GM18870 (cell line): ENCODE measurements around the gene RNF41.
"Not testable (repeated sequence)": the region's sequence is repeated elsewhere in the genome, so short reads cannot be mapped to it uniquely, and the experiment has no call there.

ENCODE experiments used
- ATAC-seq: cut with Tn5 transposase; IDR thresholded peaks from one replicate; pipeline ENCODE4 v1.9.1; 2021; ENCODE audit warnings: moderate library complexity; ENCODE audit not compliant: unreplicated experiment

Gene RNF41

DNA sequence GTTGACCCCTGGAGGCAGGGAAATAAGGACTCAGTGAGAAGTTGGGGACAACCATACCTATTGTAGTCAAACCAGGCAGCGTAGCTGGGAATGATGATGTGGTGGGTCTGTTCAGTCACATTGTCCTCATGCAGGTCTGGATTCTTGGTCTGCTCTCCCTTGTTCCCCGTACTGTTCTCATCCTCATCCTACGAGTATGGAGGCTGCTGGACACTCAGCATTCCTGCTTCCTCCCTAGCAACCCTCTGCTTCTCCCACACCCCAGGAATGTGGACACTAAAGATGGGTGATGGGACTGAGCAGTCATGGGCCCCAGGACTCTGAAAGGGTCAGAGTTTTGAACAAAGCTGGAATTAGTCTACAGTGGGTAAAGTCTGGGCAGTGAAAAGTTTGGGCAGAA lies 43.4 kb downstream of the RNF41 start:
- no peak for ATAC-seq

DNA sequence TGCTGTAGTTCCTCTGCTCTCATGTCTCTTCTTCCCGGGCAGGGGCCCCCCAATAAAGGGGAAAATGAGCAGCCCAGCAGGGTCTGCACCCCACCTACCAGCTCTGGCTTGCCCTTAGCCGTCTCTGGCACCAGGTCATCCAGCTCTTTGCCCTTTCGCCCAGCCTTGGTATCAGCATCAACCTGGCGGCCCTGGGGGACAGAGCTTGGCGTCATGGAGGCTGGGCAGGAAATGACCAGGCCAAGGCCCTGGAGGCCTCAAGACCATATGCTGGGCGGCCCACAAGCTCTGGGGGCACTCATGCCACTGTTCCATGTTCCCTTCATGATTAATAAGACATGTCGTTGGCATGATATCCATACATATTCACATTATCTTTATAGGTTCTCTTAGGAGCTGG lies 48.9 kb downstream of the RNF41 start:
- ATAC-seq = no peak

DNA sequence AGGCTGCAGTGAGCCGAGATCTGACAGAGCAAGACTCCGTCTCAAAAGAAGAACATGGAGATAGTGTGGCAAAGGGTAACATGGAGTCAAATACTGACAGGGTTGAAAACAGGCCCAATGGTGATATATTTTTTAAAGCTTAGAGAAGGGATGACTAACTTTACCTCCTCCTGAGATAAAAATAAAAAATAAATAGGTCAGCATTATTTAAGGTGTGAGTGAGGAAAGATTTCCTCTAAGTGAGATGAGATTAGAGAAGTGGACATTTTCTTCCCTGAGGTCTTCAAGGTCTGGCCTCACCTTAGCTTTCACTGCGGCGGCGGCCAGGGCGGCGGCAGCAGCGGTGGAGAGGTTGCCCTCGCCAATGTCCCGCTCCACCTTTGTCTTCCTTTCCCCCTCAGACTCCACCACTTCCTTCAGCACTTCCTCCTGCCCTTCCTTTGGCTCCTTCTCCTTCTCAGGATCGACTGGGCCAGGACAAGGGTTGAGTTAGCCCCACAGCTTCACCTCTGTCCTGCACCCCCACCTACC lies 52.4 kb downstream of the RNF41 start:
- ATAC-seq = no peak

DNA sequence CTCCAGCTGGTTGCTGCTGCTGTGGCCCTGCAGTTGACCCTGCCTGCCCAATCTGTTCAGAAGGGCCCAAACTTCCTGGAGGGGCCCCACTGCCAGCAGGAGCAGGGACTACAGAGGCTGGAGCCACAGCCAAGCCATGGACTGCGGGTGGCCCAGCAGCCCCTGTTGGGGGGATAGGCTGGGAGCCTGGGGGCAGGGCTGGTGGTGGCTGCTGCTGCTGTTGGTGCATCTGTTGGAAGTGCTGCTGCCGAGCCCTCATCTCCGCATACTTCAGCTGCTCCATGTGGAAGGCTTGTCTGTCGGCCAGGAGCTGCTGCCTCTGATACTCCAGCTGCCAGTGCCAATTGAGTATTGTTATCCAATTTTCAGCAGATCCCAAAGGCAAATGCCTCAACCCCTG lies 56.4 kb downstream of the RNF41 start:
- ATAC-seq = no peak

DNA sequence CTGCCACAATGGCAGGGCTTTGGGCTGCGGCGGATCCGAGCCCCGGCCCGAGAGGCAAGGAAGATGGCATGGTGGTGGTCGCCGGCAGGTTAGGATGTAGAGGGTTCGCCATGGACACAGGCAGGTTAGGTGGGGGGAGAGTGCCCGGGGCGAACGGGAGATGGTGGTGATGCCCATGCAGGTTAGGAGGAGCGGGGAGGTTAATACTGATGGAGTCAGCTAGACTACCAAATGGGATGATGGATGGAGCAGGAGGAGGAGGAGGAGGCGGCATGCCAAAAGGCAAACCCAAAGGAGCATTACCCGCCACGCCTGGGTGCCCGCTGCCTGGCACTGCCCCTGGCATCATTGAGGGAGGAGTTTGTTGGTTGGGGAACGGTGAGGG lies 57.4 kb downstream of the RNF41 start:
- no peak for ATAC-seq

DNA sequence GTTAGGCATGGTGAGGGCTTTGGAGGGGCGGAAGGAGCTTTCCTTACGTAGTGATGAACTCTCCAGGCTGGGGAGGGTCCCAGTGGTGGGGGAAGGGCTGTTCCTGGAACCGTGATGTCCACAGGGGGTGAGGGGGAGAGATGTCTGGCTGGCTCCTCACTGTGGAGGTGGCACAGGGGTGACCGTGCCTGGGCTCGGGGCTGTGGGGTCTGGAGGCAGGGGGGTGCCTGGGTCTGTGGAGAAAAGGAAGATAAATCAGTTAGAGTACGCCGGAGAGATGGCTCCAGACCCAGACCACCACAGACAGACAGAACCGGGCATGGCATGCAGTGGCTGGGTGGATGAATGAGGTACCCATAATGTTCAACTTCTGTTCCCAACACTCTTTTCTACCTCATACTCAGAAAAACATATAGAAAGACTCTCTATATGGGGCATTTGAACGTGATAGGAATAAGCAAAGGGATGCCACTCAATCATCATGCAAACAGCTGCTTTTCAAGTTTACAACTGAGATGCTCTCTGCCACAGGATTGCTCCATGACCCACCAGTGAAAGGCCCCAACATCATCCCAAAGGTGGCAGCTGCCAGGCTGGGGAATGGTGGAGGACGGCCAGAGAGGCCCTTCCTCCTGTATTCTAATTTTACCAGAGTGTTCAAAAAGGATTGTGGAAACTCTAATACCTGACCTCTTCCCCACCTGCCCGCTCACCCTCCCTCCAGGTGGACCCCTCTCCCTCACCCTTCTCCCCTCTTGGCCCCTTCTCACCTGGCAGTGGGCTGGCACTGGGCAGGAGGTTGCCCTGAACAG lies 58.0 kb downstream of the RNF41 start:
- no peak for ATAC-seq

DNA sequence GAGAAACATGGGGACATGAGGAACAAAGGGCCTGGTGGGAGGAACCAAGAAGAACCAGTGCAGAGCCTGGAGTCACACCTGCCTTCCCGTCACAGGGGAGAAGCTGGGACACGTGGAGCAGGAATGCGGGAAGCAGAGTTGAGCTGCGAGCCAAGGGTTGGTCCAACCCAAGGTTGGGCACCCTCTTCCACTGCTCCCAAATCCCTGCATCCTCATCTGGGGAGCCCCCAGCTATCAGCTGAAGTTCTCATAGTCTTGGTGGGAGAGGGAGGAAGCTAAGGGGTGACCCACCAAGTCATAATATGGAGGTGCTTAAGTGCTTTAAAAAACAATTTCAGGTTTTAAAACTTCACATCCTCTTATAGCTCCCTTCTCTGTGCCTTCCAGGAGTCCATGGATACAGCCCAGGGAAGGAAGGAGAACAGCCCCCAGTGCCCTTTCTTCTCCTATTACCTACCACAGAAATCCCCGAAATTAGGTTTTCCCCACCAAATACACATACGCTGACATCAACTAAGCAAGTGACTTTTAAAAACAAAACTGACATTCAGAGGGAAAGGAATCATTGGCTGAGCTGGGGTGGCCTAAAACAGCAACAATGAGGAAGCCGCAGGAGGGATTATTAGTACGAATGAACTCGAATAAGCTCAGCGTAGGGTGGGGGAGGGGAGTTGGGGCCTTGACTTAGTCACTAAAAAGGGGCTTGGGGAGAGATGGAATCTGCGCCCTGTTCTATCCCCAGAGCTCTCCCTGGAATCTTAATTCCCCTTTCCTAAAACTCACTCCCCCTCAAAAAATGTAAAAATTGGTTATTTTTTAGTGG lies 59.0 kb downstream of the RNF41 start:
- ATAC-seq = no peak

DNA sequence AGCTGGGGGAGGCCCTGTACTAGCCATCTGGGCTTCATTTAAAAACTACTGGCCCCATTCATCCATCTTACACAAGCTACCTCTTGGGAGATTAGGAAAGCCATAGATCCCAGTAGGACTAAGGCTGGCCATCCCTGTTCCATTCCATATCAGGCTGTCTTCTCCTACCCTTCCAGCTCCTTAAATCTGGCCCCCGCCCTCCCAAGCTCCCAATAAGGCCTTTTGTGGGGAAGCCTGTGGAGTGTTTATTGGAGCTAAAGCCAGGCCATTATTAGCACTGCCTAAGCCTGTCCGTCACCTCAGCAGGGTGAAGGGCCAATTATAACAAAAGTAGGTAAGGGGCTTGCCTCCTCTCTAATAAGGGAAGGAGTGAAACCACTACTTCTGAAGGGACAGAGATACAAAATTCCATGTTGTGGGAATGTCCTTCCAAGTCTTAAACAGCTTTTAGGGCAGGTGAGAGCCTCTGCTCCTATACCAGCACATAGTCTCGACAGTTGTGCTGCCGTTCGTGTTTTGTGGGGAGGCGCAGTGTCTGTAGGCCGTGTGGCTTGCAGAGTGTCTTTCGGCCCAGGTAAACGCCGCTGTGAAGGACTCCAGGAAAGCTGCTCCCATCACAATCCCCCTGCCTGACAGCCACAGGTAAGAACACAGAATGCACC lies 59.9 kb downstream of the RNF41 start:
- no peak for ATAC-seq

DNA sequence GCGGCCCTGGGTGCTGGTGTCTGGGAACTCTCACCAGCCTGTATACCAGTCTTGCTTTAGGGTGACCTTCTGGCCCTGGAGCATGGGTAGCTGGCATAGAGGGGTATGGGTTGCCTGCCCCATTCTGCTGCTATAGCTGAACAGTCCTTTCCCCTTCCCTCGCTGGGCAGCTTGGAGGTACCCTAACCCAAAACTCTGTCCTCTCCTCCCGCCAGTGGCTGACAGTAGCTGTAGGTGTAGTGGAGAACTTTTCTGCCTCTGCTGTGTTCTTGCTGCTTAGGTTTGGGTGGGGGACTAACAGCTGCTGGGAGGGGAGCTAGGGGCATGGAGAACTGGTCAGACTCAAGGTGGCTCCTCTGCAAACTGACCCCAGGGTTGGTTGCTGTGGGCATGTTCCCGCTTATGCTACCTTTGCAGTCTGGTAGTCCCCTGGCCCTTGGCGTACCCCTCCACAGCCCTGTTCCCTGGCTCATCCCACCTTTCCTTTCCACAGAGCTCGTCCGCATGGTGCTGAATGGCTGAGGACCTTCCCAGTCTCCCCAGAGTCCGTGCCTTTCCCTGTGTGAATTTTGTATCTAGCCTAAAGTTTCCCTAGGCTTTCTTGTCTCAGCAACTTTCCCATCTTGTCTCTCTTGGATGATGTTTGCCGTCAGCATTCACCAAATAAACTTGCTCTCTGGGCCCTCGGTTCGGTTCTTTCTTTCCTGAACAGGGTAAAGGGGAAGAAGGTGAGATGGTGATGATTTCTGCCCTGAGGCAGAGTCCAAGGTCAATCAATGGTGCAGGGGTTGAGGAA lies 60.6 kb downstream of the RNF41 start:
- no peak for ATAC-seq

DNA sequence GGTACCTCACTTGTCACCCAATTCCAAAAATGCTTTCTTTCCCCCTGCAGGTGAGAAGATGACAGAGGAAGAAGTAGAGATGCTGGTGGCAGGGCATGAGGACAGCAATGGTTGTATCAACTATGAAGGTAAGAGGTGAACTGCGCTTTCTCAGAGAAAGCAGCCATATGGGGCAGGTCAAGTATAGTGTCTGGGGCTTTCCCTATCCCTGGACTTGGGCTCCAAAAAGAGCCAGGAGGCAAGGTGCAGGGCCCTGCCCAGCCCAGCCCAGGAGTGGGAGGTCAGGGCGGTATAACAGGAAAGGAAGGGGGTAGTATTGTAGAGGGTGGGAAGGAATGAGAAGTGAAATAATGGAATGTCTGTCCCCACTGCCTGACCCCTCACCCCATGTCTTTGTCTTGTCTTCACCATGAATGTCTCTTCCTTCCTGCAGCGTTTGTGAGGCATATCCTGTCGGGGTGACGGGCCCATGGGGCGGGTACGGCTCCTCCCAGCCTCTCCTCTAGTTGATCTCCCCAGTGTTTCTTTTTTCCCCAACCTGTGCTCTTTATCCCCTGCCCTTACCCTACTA lies 61.4 kb downstream of the RNF41 start:
- ATAC-seq = no peak

DNA sequence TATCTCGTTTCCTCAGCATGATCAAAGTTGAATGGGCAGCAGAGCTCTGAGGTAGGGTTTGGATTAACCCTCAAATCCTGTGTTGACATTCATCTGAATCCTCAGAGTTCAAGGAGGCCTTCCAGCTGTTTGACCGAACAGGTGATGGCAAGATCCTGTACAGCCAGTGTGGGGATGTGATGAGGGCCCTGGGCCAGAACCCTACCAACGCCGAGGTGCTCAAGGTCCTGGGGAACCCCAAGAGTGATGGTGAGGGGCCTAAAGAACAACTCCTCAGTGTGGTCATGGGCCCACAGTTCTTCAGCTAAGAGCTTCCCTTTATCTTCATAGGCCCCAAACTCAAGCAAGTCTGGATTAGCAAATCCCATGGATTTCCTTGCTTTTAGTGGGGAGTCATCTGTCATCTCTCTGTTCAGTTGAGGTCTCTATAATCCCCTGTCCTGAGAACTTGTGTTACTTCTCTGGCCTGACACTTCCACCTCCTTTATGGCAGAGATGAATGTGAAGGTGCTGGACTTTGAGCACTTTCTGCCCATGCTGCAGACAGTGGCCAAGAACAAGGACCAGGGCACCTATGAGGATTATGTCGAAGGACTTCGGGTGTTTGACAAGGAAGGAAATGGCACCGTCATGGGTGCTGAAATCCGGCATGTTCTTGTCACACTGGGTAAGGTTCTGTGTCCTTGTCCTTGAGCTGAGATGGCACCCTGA lies 62.1 kb downstream of the RNF41 start:
- ATAC-seq = no peak

DNA sequence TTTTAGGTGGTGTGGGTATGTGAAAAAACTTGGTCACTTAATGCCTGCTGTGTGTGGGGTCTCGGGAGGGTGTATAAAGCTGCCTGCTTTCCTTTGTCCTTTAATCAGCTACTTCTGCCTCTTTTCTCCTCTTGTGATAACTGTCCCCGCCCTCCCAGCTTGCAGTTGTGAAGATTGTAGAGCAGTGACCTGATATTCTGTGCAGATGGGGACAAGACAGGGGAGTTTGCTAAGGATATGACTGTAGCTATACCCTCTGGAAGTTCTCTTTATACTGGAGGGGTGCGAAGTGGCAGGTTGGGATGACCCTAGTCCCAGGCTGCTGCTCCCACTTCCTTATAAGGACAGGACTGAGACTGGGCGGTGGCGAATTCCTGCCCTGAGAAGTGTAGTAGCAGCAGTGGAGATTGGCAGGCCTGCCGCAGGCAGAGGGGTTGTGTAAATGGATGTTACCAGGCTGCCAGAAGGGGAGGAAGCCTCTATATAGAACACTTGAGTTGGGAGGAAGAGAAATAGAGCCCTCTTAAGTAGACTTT lies 62.7 kb downstream of the RNF41 start:
- ATAC-seq = no peak

DNA sequence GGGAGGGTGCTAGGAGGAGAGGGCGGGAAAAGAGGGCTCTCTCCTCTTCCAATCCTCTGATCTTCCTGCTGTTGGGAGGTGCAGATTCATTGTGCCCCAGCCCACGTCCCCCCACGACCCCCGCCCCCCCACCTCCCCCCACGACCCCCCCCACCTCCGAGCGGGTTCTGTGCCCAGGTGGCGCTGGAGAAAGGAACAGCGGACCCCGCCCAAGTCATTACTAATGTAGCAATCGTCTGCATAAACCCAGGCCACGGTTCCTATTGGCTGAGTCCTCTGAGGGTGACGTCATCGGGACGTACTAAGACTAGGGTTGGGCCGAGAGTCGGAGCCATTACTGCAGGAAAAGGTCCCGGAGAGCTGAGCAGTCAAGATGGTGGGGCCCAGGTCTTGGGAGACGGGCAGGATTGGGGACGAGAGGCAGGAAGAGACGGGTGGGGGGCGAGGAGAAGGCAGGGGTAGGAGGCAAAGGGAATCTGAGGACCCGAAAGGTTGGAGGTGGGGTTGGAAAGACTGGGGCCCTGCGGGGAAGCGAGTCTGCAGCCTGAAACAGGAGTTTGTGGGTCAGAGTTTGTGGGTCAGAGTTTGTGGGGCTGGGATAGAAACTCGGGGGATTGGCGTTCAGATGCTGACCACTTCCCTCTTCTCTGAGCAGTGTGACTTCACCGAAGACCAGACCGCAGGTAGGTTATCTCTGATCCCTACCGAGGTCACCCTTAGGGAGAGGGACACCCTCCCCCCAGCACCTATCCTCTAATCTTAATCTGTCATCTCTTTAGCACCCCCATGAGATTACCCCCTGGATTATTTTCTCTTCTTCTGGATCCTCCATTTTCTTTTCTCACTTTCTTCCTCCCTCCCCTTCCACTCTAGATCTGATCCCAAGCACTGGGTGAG lies 63.4 kb downstream of the RNF41 start, which contains the start of gene MYL6:
Gene MYL6, plus strand, starts transcription at position 331 of the 897 bp plus-strand sequence. Its CDS starts 43 bp downstream, at position 374.
- peak; percentile 75 for ATAC-seq

DNA sequence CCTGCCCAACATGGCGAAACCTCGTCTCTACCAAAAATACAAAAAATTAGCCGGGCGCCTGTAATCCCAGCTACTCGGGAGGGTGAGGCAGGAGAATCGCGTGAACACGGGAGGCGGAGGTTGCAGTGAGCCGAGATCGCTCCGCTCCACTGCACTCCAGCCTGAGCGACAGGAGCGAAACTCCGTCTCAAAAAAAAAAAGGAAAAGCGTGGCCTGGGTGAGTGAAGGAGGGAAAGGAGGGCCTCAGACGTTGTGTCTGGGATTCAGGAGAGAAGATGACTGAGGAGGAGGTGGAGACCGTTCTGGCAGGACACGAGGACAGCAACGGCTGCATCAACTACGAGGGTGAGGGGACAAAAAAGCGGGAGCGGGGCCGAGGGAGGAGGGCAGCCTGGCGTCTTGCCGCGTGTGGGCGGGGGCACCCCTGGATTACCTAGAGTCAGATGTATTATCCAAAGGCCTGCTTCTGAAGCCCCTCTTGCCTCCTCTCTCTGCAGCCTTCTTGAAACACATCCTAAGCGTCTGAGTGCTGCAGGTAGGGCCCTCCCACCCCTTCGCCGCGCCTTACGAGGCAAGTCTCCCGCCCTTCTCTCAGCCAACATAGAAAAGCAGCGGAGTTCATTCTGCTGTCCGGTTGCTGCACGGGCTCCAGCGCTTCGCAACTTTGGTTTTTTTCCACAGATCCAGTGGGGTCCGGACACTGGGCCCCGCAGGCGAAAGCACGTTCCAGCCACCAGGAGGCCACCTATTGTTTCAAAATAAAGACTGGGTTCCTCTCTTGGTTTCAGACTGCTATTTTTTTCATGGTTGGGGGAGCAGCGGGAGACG lies 64.3 kb downstream of the RNF41 start:
- peak; percentile 25 for ATAC-seq

DNA sequence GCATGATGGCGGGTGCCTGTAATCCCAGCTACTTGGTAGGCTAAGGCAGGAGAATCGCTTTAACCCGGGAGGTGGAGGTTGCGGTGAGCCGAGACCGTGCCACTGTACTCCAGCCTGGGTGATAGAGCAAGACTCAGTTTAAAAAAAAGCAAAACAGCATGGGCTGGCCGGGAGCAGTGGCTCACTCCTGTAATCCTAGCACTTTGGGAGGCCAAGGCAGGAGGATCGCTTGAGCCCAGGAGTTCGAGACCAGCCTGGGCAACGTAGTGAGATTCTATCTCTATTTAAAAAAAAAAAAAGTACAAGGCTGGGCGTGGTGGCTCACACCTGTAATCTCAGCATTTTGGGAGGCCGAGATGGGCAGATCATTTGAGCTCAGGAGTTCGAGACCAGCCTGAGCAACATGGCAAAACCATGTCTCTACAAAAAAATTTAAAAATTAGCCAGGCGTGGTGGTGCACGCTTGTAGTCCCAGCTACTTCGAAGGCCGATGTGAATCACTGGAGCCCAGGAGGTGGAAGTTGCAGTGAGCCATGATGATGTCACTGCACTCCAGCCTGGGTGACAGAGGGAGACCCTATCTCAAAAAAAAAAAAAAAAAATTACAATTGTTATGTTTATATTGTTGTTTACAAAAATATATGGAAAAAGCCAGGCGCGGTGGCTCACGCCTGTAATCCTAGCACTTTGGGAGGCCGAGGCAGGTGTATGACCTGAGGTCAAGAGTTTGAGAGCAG lies 65.1 kb downstream of the RNF41 start:
- ATAC-seq = not testable (repeated sequence)

DNA sequence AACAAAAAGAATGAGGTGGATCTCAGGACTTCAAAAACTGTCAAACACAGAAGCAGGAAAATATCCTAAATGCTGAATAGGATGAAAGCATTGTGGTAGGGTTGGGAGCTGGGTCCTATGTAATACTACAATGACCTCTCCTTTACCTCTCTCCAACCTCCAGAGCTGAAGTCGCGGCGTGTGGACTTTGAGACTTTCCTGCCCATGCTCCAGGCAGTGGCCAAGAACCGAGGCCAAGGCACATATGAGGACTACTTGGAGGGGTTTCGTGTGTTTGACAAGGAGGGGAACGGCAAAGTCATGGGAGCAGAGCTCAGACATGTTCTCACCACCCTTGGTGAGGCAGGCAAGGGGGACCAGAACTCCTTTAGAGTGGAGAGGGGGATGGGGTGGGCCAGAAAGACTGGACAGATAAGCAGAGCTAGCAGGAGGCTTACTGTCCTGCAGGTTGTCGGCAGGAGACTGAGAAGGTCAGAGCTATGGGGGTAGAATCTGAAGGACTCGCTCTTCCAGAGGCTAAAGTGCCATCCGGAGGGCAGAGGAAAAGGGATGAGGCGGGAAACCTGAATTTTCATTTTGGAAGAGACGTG lies 66.4 kb downstream of the RNF41 start:
- ATAC-seq = no peak
